Osteocyte (in vitro differentiated cells): ENCODE measurements around the gene ZNF609. TPM values are rescaled to one million over a fixed set of nuclear protein-coding genes. Genes with fewer than 3 reads are reported as not detected.

ENCODE experiments used
- DNase-seq: peaks from one replicate; pipeline ENCODE4 v3.0.0; 2021; ENCODE audit warnings: mixed read lengths; ENCODE audit not compliant: unreplicated experiment; ENCODE audit errors: extremely low spot score
- H3K27ac Mint-ChIP-seq: one replicate; pipeline ENCODE4 v1.8.0; 2021; ENCODE audit warnings: mild to moderate bottlenecking, mixed read lengths; ENCODE audit not compliant: unreplicated experiment
- H3K27me3 Mint-ChIP-seq: one replicate; pipeline ENCODE4 v1.8.0; 2021; ENCODE audit warnings: mixed read lengths; ENCODE audit not compliant: unreplicated experiment
- H3K36me3 Mint-ChIP-seq: one replicate; pipeline ENCODE4 v1.8.0; 2021; ENCODE audit warnings: mixed read lengths; ENCODE audit not compliant: unreplicated experiment
- H3K4me1 Mint-ChIP-seq: one replicate; pipeline ENCODE4 v1.8.0; 2021; ENCODE audit warnings: mixed read lengths; ENCODE audit not compliant: unreplicated experiment
- H3K4me3 Mint-ChIP-seq: one replicate; pipeline ENCODE4 v1.8.0; 2021; ENCODE audit warnings: mild to moderate bottlenecking, moderate library complexity, mixed read lengths; ENCODE audit not compliant: unreplicated experiment
- H3K9me3 Mint-ChIP-seq: one replicate; pipeline ENCODE4 v1.8.0; 2021; ENCODE audit warnings: mixed read lengths; ENCODE audit not compliant: unreplicated experiment
- total RNA-seq: library from RNA; stranded (reverse); gene quantifications from 2 replicates; pipeline ENCODE4 v1.2.1, GENCODE V29; 2021
- TF ChIP-seq, protein P1 (sequence below): fragments of 200-600 bp; sonication (generic); IDR thresholded peaks from 2 replicates; pipeline ENCODE4 v1.5.0; 2021; ENCODE audit warnings: antibody characterized with exemption, mild to moderate bottlenecking, moderate library complexity

The ZNF609 gene
- total RNA-seq, 1 donor from 2014 or later: 31.7 TPM

DNA sequence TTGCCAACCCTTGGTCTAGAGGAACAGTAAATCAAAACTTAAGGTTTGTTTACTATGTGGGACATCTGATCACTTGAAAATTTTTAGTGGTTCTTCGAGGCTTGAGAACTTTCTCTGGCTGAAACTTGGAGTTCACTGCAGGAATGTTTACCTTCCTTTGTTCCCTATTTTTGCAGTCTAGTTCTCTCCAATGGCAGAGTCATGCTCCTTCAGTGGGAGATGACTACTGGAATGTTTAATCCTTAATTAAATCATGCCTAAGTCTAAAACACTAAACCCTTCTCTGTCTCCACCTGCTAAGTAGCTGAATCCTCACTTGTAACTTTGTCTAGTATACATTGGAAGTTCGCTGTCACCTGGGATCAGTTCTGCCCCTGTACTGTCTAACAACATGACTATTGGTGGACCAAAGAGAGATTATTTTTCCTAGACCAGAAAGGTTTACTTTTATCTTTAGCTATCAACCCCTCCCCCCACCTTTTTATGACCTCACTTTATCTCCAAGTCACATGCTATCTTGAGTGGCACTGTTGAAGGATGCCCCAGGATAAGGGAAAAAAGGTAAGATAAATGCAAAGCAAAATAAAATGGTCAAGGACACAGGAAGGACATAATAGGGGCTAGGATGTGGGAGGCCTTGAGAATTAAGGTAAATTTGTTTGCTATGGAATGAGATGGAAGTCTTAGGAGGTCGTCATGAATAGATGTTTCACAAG lies 1.2 kb upstream of the ZNF609 start:
- H3K27ac Mint-ChIP-seq: peak overlapping the region; percentile 79

DNA sequence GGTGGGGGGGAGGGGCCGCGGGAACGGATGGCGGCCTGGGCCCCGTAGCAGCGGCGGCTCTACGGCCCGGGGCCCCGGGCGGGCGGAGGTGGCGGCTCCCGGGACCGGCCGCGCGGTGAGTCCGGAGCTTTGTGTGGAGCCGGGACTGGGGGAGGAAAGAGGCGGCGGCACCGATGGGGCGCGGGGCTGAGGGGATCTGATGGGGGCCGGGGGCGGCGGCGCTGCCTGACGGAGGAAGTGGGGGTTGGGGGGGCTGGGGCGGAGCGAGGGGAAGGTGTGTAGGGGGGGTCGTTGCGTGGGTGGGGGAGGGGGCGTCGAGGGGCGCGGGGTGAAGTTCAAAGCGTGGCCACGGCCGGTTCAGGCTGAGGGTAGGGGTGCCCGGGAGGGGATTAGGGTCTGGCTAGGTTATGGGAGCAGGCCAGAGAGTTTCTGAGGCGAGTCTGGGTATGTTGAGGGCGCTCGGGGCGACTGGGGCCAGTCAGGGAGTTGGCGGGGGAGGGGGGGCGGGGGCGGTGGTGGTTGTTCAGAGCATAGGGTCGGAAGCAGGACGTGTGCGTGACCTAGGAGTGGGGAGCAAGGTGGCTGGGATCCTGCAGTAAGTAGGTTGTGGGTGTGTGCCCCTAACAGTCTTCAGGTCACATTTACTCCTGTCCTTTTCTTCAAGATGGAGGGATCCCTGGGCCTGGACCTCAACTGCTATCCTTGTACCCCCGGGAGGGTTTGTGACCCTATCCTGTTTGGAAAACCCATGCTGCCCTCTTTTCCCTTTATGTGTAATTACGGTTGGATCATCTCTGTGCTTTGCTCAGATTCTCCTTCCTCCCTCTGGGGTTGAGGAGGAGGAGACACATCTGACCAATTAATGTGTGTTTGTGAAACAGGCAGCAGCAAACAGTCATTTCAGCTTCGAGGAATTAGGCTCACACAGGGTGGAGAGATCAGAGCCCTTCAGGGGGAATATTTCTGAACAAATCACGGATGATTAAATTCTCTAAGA lies 644 bp downstream of the ZNF609 start:
- DNase-seq: no peak
- H3K4me1 Mint-ChIP-seq: peaks cover 38% of the 10 kb centered on the region
- TF ChIP-seq, protein P1, sequence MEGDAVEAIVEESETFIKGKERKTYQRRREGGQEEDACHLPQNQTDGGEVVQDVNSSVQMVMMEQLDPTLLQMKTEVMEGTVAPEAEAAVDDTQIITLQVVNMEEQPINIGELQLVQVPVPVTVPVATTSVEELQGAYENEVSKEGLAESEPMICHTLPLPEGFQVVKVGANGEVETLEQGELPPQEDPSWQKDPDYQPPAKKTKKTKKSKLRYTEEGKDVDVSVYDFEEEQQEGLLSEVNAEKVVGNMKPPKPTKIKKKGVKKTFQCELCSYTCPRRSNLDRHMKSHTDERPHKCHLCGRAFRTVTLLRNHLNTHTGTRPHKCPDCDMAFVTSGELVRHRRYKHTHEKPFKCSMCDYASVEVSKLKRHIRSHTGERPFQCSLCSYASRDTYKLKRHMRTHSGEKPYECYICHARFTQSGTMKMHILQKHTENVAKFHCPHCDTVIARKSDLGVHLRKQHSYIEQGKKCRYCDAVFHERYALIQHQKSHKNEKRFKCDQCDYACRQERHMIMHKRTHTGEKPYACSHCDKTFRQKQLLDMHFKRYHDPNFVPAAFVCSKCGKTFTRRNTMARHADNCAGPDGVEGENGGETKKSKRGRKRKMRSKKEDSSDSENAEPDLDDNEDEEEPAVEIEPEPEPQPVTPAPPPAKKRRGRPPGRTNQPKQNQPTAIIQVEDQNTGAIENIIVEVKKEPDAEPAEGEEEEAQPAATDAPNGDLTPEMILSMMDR: no peak
- H3K27ac Mint-ChIP-seq: peak overlapping the region; percentile 81
- H3K27me3 Mint-ChIP-seq: no peaks in the 10 kb centered on the region
- H3K9me3 Mint-ChIP-seq: no peaks in the 10 kb centered on the region
- H3K36me3 Mint-ChIP-seq: peaks cover 9% of the 10 kb centered on the region
- peak overlapping the region; percentile 78 for H3K4me3 Mint-ChIP-seq

More for the DNA sequence above, 1.2 kb upstream of the ZNF609 start:
- peaks cover 32% of the 10 kb centered on the region for H3K4me1 Mint-ChIP-seq
- no peaks in the 10 kb centered on the region for H3K9me3 Mint-ChIP-seq
- TF ChIP-seq, protein P1: no peak
- H3K36me3 Mint-ChIP-seq: peaks cover 18% of the 10 kb centered on the region
- no peaks in the 10 kb centered on the region for H3K27me3 Mint-ChIP-seq
- no peak for DNase-seq
- H3K4me3 Mint-ChIP-seq: peak overlapping the region; percentile 76

DNA sequence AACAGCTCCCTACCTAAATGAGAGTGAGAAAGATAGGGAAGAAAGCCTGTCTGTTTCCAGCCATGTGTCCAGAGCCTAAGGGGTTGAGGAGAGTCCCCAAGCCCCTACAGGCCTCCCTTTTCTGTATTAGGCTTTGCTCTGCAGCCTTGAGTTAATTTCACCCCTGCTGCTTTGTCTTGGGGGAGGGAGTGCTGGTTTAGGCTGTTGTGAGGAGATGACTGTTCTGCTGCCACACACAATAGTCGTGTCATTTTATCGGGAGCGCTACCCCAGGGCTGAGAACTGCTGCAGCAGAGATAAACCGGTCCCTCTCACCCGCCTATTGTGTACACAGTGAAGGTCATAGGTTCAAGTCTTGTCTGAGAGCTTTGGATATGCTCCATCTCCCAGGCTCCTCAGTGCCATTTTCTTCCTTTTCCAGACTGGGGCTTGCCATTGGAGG lies 1.4 kb downstream of the ZNF609 start:
- H3K27me3 Mint-ChIP-seq: no peaks in the 10 kb centered on the region
- no peaks in the 10 kb centered on the region for H3K9me3 Mint-ChIP-seq
- H3K36me3 Mint-ChIP-seq: peaks cover 4% of the 10 kb centered on the region
- peaks cover 41% of the 10 kb centered on the region for H3K4me1 Mint-ChIP-seq
- TF ChIP-seq, protein P1: no peak
- H3K27ac Mint-ChIP-seq: peak overlapping the region; percentile 81
- no peak for DNase-seq
- H3K4me3 Mint-ChIP-seq: peak overlapping the region; percentile 78

DNA sequence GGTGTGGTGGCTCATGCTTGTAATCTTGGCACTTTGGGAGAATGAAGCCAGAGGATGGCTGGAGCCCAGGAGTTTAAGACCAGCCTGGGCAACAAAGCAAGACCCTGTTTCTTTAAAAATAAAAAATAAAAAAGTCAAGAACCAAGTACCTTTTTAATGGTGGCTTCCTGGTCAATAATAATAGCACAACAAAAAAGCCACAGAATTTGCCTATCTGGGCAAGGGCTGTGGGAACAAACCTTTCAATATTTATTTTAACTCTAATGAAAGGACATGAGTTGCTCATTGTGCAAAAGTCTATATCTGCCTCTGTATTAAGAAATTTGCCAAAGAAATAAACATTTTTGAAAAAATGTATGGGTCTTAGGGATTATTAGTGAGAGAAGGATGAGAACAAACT lies 2.1 kb downstream of the ZNF609 start:
- no peak for DNase-seq
- TF ChIP-seq, protein P1: no peak
- no peaks in the 10 kb centered on the region for H3K27me3 Mint-ChIP-seq
- H3K36me3 Mint-ChIP-seq: peaks cover 1% of the 10 kb centered on the region
- no peak overlapping the region for H3K27ac Mint-ChIP-seq
- peaks cover 47% of the 10 kb centered on the region for H3K4me1 Mint-ChIP-seq
- H3K4me3 Mint-ChIP-seq: peak overlapping the region; percentile 78
- no peaks in the 10 kb centered on the region for H3K9me3 Mint-ChIP-seq
